Measurements from ENCODE around the gene TTC29.

- TF ChIP-seq CTCF (IDR thresholded peaks at IDR 0.05; ENCODE audit: low read length) (no peak), EZH2 (optimal IDR thresholded peaks at IDR 0.05; ENCODE audit: low read depth, low read length) (no peak), EZH2phosphoT487 (IDR thresholded peaks at IDR 0.05; ENCODE audit: low read length) (no peak)
Observed at GRCh38 chr4:146943691-146944375, 1.8 kb downstream of the TTC29 start.

Measured in MM.1S (cell line).